ENCODE results near the gene ABHD15.

Gene ABHD15

DNA sequence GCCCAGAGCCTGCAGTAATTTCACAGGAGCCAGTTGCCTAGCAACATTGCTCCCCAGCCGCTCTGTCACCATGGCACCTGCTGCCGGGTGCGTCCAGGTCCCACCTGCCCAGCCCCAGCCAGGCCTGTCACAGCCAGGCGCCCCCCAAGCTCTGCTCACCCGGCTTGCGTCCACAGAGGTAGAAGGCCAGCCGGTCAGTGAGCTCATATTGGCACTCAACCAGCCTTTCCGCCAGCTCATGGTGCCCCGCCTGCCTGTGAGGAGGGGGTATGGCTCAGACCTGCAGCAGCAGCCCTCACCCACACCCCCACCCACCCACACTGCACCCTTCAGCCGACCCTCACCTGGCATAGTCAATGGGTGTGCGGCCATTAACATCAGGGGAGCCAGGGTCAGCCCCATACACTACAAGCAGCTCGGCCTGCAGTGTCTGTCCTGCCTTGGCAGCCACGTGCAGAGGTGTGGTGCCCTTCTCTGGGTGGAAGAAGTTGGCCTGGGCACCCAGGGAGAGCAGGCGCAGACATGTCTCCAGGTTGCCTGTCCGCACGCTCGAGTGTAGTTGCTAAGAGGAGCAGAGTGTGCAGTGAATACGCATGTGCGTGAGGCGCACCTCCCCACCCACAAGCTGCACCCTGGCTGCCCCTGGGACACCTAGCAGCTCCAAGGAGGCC is 14.9 kb upstream of the ABHD15 start:
- no peak for DNase-seq

DNA sequence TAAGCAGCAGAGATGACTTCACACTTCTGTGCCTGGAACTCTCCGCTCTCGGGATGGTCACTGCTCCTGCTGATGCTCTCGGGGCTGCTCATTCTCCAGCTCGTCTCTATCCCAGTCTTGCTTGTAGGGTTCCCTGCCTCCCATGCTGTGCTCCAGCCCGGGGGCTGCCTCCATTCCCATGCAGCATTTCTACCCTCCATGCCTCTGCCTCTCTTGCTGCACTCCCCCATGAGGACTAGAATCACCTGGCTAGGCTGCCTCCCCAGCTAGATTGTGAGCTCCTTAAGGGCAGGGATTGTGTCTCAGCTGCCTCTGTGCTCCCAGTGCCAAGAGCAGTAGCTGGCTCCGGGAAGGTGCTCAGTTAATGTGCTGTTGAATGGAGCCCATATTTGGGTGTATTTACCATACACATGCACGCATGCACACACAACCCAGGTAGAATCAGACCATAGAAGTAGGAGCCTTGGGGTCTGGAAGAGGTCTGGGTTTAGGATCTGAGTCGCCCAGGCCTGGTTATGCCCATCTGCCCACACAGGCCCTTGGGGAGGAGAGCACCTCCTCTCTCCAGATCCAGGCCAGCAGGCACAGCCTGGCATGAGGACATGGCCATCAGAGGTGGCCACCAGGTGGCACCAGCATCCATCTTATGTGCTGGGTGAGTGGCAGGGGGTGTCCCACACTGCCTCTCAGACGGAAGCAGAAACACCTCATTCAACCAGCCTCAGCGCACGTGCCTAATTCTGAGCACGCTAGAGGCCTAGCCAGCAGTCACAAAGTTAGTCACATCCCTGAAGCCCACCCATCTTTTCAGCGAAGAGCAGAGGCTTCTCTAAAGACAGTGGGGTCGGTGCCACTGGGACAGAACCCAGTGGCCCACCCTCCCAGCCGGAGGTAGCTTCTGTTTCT is 13.3 kb upstream of the ABHD15 start:
- peak; percentile 92 for DNase-seq

DNA sequence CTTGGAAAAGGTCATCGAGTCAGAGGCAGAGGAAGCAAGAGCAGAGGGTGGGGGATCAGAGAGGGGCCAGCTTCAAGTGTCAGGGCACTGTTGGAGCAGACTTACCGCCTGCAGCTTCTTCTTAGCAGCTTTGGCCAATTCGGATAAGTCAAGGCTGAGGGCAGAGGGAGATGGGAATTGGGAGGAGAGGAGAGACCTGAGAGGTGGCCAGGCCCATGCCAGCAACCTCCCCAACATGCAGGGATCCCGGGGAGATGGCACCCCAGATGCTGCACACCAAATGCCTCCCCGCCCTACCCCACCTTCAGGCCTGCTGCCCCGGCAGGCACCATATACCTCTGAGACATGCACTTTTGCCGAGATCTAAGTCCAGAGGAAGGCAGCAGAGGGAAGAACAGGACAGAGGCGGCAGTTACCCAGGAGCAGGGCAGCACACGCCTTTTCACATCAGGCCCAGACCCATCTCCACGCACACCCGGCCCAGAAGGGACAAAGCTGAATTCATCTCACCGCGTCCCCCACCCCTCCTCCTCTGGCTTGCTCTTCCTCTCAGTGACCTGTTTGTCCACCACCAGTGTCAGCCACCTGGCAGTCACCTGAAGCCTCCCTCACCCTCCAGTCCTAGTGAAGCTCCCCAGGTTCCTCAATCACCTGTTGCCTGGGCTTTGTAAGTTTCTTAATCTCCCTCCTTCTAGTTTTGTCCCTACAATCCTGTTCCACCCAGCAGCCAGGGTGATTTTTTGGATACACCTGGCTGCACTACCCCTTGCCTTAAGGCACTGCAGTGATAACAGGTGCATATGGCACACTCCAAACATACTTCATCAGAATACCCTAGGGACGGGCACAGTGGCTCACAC is 12.0 kb upstream of the ABHD15 start:
- no peak for DNase-seq

DNA sequence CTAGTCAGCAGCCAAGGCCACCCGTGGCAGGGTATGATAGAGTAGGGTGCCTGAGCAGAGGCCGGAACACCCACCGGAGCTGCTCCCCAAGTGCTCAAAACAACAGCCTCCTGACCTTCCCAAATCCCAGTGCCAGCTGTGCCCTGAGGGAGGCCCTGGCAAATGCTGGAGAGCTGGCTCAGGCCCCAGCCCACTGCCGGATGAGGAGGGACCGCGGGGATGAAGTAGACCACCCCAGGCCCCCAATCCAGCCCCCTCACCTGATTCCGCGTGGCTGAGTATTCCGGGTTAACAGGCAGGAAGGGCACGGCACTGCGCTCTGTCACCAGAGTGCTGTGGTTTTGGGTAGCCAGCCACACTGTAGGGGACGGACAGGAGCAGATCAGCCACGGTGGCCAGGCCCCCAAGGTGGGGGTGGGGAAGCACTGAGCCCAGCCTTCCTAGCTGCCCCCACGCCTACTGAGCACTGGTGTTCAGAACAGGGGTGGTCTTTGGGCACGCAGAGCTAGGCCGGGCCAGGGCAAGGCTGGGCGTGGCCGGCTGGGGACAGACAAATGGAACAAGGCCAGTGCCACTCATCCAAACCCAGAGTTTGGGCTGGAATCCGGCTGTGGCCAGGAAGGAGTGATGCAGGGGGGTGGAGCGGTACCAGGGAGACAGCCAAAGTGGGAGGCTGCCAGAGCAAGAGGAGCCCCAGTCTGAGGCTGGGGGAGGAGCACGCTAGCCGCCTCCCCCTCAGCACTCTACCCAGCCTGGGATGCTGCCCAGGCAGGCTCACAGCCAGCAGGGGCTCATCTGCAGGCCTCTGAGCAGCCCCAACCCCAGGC is 10.8 kb upstream of the ABHD15 start:
- DNase-seq, result no peak

DNA sequence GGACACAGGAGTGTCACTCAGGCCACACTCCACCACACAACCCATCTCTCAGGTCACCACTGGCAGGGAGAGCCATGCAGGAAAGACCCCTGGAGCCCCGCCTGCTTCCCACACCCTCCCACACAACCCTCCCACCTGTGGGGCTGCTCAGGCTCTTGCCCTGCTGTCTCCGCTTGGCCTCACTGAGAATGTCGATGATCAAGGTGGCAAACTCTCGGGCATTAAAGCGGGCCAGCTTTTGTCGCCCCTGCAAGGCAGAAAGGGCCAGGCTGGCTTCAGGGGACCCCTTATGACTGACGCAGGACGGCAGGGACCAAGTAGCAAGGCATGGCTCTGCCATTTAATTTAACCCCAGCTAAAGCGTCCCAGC is 10.1 kb upstream of the ABHD15 start:
- no peak for DNase-seq

DNA sequence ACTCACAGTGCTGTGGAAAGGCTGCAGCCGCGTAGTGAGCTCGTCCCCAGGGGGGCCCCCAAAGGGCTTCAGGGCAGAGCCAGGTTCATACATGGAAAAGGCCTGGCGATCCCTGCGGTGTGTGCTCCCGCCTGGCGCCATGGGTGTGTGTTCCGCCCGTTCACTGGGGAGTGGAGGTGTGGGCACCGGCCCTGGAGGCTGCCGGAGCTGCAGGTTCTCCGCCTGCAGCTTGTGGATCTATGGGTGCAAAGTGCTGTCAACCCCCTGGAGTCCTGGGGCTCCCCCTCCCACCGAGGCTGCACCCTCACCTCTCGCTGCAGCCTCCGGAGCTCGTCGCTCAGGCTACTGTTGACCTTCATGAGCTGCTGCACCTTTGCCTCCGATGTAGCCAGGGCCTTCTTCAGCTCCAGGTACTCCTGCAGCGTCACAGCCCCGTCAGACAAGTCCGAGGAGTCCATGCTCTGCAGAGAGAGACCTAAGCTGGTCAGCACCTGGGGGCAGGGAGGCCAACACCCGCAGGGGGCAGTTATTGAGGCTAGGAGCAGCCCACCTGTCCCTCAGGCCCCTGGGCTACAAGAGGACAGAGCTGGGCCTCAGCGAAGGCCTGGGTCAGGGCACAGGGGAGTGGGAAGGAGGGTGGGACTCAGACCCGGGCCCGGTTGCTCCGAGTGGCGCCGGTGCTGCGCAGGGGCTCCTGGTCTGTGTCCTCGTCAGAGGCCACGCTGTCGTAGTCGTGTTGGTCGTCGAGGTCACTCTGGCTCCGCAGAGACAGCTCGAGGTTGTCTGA is 9.6 kb upstream of the ABHD15 start:
- no peak for DNase-seq

DNA sequence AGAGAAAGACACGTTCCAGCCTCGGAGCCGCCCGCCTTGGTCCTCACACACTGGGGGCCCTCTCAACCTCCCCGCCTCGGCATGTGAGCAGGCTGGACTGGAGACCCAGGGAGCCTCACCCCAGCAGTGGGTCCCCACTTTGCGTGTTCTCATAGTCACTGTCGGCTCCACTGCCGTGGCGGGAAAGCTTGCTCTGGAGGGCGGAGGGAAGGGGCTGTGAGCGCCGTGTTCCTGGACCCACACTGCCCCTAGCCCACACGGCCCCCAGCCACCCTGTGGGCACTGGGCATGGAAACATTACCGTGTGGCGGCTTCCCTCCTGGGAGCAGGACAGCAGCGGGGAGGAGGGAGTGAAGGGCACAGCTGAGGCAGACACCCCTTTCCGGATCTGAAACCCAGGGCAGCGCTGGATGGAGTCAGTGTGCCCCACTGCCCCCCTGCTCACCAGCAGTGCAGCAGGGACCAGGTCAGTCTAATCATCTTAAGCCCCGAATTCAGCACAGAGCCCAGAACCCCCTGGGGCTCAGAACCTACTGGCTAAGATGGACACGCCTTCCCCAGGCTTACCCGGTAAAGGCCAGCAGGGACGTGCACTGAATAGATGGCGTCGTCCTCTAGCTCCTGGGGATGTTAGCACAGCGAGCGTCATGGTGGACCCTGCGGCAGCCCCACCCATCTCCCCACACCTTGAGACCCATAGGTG is 8.8 kb upstream of the ABHD15 start:
- DNase-seq, result no peak

DNA sequence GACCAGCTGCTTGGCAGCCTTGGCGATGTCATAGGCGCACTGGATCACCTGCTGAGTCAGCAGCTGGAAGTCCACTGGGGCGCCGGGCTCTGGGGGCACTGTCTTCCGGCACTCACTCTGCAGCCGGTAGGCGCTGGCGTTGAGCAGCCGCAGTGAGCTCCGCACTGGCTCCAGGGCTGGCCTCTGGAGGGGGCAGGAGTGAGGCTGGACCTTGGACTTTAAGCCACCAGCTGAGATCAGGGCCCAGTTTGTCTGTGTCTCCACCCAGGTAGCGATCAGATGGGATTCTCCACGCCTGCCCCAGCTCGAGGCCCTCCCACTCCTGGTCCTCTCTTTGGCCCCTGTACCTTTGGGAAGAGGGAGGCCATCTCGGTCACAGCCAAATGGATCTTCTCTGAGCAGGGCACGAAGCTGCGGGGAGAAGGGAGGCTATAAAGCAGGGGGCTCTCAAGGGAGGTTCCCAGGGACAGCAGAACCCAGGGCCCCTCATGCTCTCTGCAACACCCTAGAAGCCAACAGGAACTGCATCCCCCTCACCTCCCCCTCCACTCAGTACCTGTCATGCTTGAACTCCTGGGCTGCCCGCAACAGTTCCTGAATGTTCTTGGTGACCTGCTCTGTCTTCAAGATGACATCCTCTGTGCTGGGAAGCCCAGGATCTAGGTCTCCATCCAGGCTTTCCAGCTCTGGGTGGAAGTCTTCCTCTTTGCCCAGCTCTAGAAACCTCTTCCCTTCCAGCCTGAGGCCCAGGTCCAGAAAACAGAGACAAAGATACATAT is 8.1 kb upstream of the ABHD15 start:
- no peak for DNase-seq

DNA sequence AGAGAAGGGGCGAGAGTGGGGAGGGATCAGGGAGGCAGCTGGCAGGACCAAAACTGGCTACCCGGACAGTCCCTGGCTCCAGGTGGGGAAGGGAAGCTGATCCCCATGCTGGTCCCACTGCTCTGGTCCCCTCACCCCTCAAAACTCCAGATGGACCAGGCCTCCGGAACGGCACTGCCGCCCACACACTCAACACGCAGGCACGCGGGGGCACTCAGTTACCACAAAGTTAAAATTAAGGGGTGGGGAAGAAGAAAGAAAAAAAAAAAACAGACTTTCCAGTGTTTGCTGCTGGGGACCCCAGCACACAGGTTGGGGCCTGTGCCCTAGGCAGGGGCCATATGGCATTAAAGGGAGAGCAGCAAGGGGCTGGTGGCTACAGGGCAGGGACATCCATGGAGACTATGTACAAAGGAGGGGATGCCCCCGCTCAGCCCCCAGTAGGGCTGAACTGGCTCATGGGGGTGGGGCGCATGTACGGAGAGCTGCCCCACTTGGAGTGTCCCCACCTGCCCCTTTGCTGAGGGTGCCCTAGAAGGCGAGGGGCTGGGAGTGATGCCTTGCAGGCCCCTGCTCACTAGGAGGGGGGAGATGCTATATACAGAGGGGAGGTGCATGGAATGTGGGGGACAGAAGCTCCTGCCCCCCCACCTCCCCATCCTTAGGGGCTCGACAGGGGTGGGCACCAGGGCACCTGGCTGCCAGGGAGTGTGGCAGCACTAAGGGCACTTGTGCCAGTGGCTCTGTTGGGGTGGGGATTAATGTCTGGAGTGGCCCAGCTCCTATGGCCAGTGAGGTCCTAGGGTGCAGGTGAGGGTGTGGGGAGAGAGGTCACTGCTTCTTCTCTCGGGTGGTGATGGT is 7.3 kb upstream of the ABHD15 start:
- no peak for DNase-seq

DNA sequence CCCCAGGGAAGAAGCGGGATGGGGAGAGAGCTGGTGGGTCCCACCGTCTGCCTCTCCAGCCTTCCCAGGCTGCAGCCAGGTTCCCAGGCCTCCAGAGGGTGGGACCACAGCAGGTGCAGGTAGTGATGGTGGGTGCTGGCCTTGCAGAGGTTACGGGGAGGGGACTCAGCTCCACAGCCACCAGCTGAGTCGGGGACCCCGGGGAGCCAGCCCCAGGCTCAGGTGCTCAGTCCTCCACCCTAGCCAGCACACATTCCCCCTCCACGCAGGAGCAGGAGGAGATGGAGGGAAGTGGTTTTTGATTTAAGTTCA is 6.7 kb upstream of the ABHD15 start:
- no peak for DNase-seq

DNA sequence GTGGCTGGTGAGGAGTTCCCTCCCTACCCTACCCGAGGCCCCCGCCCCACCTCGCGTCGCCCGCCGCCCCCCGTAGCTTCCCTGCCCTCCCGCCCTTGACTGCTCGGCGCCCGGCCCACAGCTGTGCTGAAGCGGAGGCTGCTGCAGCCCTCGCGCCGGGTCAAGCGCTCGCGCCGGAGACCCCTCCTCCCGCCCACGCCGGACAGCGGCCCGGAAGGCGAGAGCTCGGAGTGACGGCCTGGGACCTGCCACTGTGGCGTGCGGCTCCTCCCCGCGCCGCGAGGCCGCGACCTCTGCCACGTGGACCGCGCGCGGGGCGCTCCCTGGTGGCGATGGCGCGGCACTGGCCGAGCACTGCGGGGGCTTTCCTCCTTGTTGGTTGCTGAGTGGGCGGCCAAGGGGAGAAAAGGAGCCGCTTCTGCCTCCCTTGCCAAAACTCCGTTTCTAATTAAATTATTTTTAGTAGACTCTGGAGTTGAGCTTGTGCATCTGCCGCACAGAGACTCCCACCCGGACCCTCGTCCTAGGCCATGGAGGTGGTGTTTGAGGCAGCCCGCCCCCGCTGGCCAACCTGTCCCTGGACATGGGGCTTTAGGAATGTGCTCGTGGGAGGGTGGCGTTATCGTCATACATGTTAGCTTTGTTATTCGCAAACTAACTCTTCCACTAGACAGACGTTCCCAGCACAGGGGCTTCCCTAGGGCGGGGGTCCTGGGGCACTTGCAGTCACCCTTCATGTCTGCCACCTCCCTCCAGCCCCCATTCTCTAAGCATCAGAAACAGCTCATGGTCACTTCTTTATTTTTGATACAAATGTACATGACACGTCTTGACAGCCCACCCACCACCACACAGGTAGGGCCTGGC is 6.1 kb upstream of the ABHD15 start:
- peak; percentile 48 for DNase-seq

DNA sequence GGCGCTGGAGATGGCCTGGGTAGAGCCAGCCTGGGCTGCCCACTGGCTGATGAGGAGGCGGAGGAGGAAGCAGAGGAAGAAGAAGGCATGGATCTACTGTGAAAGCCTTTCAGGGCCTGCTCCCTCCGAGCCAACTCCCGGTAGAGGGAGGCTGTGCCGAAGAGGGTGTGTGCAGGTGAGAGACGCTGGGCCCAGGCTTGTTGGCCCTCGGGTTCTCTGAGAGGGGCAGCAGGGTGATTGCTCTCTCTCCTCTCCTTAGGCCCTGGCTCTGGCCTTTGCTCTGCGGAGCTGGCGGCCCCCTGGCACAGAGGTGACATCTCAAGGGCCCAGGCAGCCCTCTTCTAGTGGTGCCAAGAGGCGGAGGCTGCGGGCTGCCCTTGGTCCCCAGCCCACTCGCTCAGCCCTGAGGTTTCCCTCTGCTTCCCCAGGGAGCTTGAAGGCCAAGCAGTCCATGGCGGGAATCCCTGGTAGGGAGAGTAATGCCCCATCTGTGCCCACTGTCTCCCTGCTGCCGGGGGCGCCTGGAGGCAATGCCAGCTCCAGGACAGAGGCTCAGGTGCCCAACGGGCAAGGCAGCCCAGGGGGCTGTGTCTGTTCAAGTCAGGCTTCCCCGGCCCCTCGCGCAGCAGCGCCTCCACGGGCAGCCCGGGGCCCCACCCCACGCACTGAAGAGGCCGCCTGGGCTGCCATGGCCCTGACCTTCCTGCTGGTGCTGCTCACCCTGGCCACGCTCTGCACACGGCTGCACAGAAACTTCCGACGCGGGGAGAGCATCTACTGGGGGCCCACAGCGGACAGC is 5.2 kb upstream of the ABHD15 start:
- DNase-seq, result no peak

DNA sequence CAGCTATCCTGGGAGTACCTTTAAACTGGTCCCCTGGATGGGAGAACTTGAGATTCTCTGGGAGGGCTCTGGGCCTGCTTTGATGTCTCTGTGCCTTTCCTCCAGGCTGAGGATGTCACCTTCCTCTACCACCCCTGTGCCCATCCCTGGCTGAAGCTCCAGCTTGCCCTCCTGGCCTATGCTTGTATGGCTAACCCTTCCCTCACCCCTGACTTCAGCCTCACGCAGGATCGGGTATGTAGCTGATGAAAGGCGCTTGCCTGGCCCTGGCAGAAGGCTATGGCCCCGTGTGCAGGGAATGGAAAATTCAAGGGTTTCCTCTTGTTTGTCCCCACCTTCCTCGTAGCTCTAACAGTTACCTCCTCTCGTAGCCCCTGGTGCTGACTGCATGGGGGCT is 4.6 kb upstream of the ABHD15 start:
- DNase-seq, result no peak

DNA sequence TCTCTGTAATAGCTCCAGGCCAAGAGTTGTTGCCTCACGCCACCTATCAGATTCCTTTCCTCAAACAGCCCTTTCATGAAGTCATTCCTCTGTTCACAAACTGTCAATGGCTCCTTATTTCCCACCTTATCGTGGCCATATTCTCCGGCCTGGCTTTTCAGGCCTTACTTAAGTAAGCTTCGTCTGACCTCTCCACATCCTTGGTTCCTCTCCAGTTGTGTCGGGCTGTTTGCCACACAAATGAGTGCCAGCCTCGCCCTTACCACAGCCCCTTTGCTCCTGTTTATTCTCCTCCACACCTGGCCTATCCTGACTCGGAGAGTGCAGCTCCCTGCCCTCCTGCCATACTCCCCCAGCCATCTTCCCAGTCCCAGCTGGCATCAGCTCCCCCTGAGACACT is 3.7 kb upstream of the ABHD15 start:
- DNase-seq, result no peak

DNA sequence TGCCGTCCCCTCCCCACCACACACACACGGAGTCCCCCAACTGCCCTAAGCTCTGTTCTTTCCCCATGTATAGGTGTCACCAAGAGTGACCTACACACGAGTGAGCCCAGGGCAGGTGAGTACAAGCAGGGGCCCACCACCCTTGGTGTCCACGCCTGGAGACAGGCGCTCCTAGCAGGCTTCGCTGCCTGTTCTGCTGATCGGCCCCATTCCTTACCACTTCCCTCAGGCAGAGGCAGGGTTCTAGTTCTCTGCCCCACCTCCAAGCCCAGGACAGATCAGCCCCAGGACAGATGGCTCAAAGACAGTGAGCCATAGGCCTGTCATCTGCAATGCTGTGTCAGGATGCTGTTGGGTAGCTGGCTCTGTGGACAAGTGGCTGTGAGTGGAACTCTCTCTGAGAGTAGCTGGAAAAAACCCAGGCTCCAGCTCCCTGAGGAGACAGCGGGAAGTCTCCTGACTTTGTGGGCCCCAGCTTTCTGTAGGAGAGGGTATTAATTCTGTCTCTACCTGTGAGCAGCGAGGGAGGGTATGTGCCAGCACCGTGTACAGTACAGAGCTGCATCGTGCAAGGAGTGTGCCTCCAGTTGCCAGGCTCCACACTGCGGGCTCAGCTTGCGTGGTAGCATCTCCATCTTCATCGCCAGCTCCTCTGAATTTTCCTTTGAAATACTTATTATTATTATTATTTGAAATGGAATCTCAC is 2.6 kb upstream of the ABHD15 start:
- DNase-seq, result no peak

DNA sequence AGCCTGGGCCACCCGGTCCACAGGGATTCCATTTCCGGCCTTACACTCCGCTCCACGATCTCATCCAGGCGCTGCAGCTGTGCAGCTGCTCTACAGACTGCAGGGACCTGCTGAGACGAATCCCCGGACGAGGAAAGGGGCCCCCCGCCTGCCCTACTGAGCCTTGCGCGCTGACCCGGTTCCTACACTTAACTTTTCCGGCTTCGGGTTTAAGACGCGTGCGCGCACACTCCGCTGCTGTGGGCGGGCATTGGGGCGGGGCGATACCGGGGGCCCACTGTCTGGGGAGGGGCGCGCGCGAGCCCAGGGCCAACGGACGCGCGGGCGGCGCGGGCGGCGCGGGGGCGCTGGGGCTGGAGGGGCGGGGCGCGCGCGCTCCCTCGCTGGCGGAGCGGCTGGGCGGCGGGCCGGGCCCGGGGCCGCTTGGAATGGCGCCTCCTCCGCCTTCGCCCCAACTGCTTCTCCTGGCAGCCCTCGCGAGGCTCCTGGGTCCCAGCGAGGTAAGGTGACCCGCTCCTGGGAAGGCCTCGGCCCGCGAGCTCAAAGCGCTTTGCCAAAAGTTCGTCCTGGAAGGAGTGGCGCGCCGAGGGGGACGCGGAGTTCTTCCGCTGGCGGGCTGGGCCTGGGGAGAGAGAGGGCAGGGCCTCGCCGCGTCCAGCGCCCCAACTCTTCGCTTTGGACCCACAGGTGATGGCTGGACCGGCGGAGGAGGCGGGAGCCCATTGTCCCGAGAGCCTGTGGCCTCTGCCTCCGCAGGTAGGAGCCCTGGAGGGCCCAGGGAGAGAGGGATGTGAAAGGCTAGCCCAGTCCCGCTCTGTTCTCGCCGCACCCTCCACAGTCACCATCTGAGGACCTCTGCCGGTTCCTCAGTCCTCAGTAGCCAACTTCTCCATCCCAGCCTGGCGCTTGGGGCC is 1.8 kb upstream of the ABHD15 start, which contains the start of gene TP53I13:
Gene TP53I13 (plus strand): TSS at position 371 of the 914 bp plus-strand sequence. CDS start 58 bp downstream, at position 429.
- DNase-seq, result peak; percentile 93

Data from CD4-positive, alpha-beta T cell treated with Interleukin-17A for 1 hour (primary cell).